Mesenchymal stem cell (in vitro differentiated cells and primary cell): ENCODE measurements around the gene CRYAA.
"Not testable (repeated sequence)": the region's sequence is repeated elsewhere in the genome, so short reads cannot be mapped to it uniquely, and the experiment has no call there.

Source experiments
- DNase-seq: peaks from one replicate; pipeline ENCODE4 v3.0.0-alpha.2; 2013
- H2AFZ ChIP-seq: one replicate; pipeline ENCODE4 v1.6.1; 2013; ENCODE audit warnings: low read depth, mild to moderate bottlenecking, control low read depth, inconsistent platforms, low read length, moderate library complexity
- H2AK5ac ChIP-seq: 2 replicates; pipeline ENCODE4 v1.6.1; 2013; ENCODE audit warnings: low read length, moderate library complexity, mild to moderate bottlenecking, inconsistent platforms; ENCODE audit not compliant: severe bottlenecking
- H2BK120ac ChIP-seq: one replicate; pipeline ENCODE4 v1.6.1; 2013; ENCODE audit warnings: low read depth, mild to moderate bottlenecking, inconsistent platforms, low read length, moderate library complexity
- H2BK12ac ChIP-seq, 2 experiments: one replicate each; pipeline ENCODE4 v1.6.1; 2013; ENCODE audit warnings: inconsistent platforms in 2 of 2, low read length in 2 of 2, mild to moderate bottlenecking in 2 of 2, moderate library complexity in 2 of 2, control low read depth in 1 of 2
- H2BK15ac ChIP-seq: one replicate; pipeline ENCODE4 v1.6.1; 2013; ENCODE audit warnings: mild to moderate bottlenecking, low read depth, inconsistent platforms; ENCODE audit not compliant: poor library complexity, severe bottlenecking
- H2BK5ac ChIP-seq: 2 replicates; pipeline ENCODE4 v1.6.1; 2013; ENCODE audit warnings: low read depth, mild to moderate bottlenecking, low read length, control low read depth, inconsistent platforms; ENCODE audit not compliant: poor library complexity, severe bottlenecking
- H3K14ac ChIP-seq, 2 experiments: one replicate each; pipeline ENCODE4 v1.6.1; 2013; ENCODE audit warnings: inconsistent platforms in 2 of 2, low read length in 2 of 2, control low read depth in 1 of 2, mild to moderate bottlenecking in 1 of 2, moderate library complexity in 1 of 2
- H3K18ac ChIP-seq, 2 experiments: one replicate each; pipeline ENCODE4 v1.6.1; 2013; ENCODE audit warnings: inconsistent platforms in 2 of 2, low read length in 2 of 2, control low read depth in 1 of 2, low read depth in 1 of 2, mild to moderate bottlenecking in 1 of 2
- H3K23ac ChIP-seq, 2 experiments: one replicate each; pipeline ENCODE4 v1.6.1; 2013; ENCODE audit warnings: inconsistent platforms in 2 of 2, low read length in 2 of 2, mild to moderate bottlenecking in 2 of 2, moderate library complexity in 2 of 2, control low read depth in 1 of 2
- H3K27ac ChIP-seq: 2 replicates; pipeline ENCODE4 v1.5.1; 2013; ENCODE audit warnings: mild to moderate bottlenecking, moderate library complexity, low read length, control low read depth, inconsistent platforms; ENCODE audit not compliant: poor library complexity, severe bottlenecking
- H3K27me3 ChIP-seq, 2 experiments: 2 replicates each; pipeline versions ENCODE4 v1.6.1 to v1.7.0; 2013; ENCODE audit warnings: low read length in 2 of 2, mild to moderate bottlenecking in 2 of 2, moderate library complexity in 2 of 2, control low read depth in 1 of 2, inconsistent platforms in 1 of 2; ENCODE audit not compliant: control insufficient read depth in 1 of 2, insufficient read depth in 1 of 2
- H3K36me3 ChIP-seq, 2 experiments: 2 replicates each; pipeline versions ENCODE4 v1.6.1 to v1.7.0; 2013; ENCODE audit warnings: low read length in 2 of 2, control low read depth in 1 of 2, inconsistent platforms in 1 of 2, low read depth in 1 of 2, mild to moderate bottlenecking in 1 of 2; ENCODE audit not compliant: insufficient read depth in 2 of 2, control insufficient read depth in 1 of 2
- H3K4ac ChIP-seq, 2 experiments: one replicate each; pipeline ENCODE4 v1.6.1; 2013; ENCODE audit warnings: inconsistent platforms in 2 of 2, low read length in 2 of 2, mild to moderate bottlenecking in 2 of 2, moderate library complexity in 2 of 2, control low read depth in 1 of 2, low read depth in 1 of 2
- H3K4me1 ChIP-seq: 2 replicates; pipeline ENCODE4 v1.6.1; 2013; ENCODE audit warnings: low read depth, low read length, control low read depth; ENCODE audit not compliant: control insufficient read depth, insufficient read depth
- H3K4me2 ChIP-seq: 2 replicates; pipeline ENCODE4 v1.6.1; 2013; ENCODE audit warnings: low read length, mild to moderate bottlenecking, inconsistent platforms; ENCODE audit not compliant: poor library complexity, severe bottlenecking
- H3K4me3 ChIP-seq, 2 experiments: 2 replicates each; pipeline versions ENCODE4 v1.5.1 to v1.7.0; 2013; ENCODE audit warnings: low read length in 2 of 2, mild to moderate bottlenecking in 2 of 2, control low read depth in 1 of 2, low read depth in 1 of 2; ENCODE audit not compliant: insufficient read depth in 1 of 2
- H3K79me1 ChIP-seq: replicated peaks from 2 replicates; pipeline ENCODE4 v1.6.1; 2013; ENCODE audit warnings: mild to moderate bottlenecking, control low read depth, low read length, inconsistent platforms; ENCODE audit not compliant: poor library complexity, severe bottlenecking
- H3K9ac ChIP-seq: 2 replicates; pipeline ENCODE4 v1.7.0; 2013; ENCODE audit warnings: mild to moderate bottlenecking, low read length, moderate library complexity
- H3K9me3 ChIP-seq: 2 replicates; pipeline ENCODE4 v1.7.0; 2013; ENCODE audit warnings: mild to moderate bottlenecking, low read length; ENCODE audit not compliant: control insufficient read depth
- H4K8ac ChIP-seq: one replicate; pipeline ENCODE4 v1.6.1; 2013; ENCODE audit warnings: inconsistent platforms, mild to moderate bottlenecking, low read length, moderate library complexity
- H4K91ac ChIP-seq: one replicate; pipeline ENCODE4 v1.6.1; 2013; ENCODE audit warnings: mild to moderate bottlenecking, low read length, inconsistent platforms
- WGBS: methylation state at CpG from one replicate; pipeline ENCODE4 v1.1.7; 2013; ENCODE audit warnings: mixed read lengths; 5-methylcytosine and 5-hydroxymethylcytosine counted together

CRYAA gene

DNA sequence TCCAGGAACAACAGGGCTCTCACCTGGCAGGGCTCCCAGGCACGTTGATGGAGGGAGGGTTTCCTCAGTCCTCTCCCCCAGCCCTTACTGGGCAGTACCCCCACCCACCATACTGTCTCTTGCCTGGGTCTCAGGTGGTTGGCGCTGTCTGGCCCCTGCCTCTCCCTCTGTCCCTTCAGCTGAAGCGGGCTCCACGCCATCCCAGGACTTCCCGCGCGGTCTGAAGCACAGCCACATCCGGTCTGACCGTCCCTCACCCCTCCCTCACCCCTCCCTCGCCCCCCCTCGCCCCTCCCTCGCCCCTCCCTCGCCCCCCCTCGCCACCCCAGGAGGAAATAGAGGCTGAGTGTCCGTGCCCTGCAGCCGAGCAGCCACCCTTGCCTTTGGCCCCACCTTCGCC is 27.4 kb upstream of the CRYAA start:
- not testable (repeated sequence) for H3K4me2 ChIP-seq, H3K27ac ChIP-seq, H2BK15ac ChIP-seq, H4K91ac ChIP-seq, H2BK120ac ChIP-seq, H3K4me3 ChIP-seq, H3K27me3 ChIP-seq, H3K9me3 ChIP-seq, H3K79me1 ChIP-seq, H2AK5ac ChIP-seq, H3K14ac ChIP-seq, H3K4ac ChIP-seq, H3K23ac ChIP-seq, H3K9ac ChIP-seq, H2BK5ac ChIP-seq, H3K36me3 ChIP-seq, H4K8ac ChIP-seq, H3K4me1 ChIP-seq, H2AFZ ChIP-seq, H2BK12ac ChIP-seq, DNase-seq, H3K18ac ChIP-seq
- WGBS, result no CpG with 5 or more reads among the region's 17 CpGs

- H3K4me3 ChIP-seq, DNase-seq, H3K9ac ChIP-seq, H3K27ac ChIP-seq, H2AK5ac ChIP-seq, H3K4me1 ChIP-seq, H4K8ac ChIP-seq, H4K91ac ChIP-seq, H3K14ac ChIP-seq, H3K4me2 ChIP-seq, H3K79me1 ChIP-seq, H2BK120ac ChIP-seq, H2BK5ac ChIP-seq, H3K27me3 ChIP-seq, H3K23ac ChIP-seq, H2AFZ ChIP-seq, H2BK12ac ChIP-seq, H3K18ac ChIP-seq, H3K9me3 ChIP-seq, H3K4ac ChIP-seq, H3K36me3 ChIP-seq, H2BK15ac ChIP-seq: not testable (repeated sequence)
- no CpG with 5 or more reads among the region's 12 CpGs for WGBS
These were observed 22.2 kb upstream of the CRYAA start for GRCh38 chr21:43146637-43147036.

DNA sequence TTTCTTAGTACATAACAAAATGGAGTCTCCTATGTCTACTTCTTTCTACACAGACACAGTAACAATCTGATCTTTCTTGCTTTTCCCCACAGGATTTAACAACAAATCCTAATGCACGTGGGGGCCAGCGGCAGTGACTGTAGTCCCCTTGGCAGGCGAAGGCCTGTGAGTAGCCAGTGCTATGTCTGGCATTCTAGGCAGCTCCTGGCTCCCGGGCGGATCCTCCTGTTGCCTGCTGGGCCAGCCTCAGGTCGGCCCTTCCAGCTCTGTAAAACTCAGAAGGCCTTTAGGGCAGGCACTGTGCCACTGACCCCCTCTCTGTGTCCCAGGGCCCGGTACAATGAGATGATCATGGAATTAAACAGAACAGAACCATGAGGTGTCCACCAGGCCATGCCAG is 20.8 kb upstream of the CRYAA start:
- H3K27me3 ChIP-seq, H3K9ac ChIP-seq, H3K14ac ChIP-seq, DNase-seq, H4K91ac ChIP-seq, H3K4me2 ChIP-seq, H3K36me3 ChIP-seq, H2BK120ac ChIP-seq, H2AK5ac ChIP-seq, H3K23ac ChIP-seq, H2AFZ ChIP-seq, H4K8ac ChIP-seq, H3K79me1 ChIP-seq, H2BK5ac ChIP-seq, H3K27ac ChIP-seq, H2BK15ac ChIP-seq, H3K4ac ChIP-seq, H3K9me3 ChIP-seq, H2BK12ac ChIP-seq, H3K18ac ChIP-seq, H3K4me1 ChIP-seq, H3K4me3 ChIP-seq: not testable (repeated sequence)
- WGBS, result no CpG with 5 or more reads among the region's 7 CpGs

GRCh38 chr21:43149344-43149743 is 19.5 kb upstream of the CRYAA start:
- not testable (repeated sequence) for H3K4me1 ChIP-seq, H2BK120ac ChIP-seq, H3K27ac ChIP-seq, DNase-seq, H2AFZ ChIP-seq, H3K36me3 ChIP-seq, H3K27me3 ChIP-seq, H3K79me1 ChIP-seq, H3K9me3 ChIP-seq, H2BK15ac ChIP-seq, H3K4ac ChIP-seq, H4K8ac ChIP-seq, H2BK5ac ChIP-seq, H3K9ac ChIP-seq, H2BK12ac ChIP-seq, H3K4me2 ChIP-seq, H4K91ac ChIP-seq, H3K23ac ChIP-seq, H3K4me3 ChIP-seq, H3K14ac ChIP-seq, H3K18ac ChIP-seq, H2AK5ac ChIP-seq
- no CpG with 5 or more reads among the region's 11 CpGs for WGBS
